HG03175 (cell line): ENCODE results near the gene LRRC49.

Experiments
- ATAC-seq: cut with Tn5 transposase; IDR thresholded peaks from one replicate; pipeline ENCODE4 v1.9.1; 2021; ENCODE audit warnings: mild to moderate bottlenecking, moderate library complexity; ENCODE audit not compliant: unreplicated experiment

Gene LRRC49

GRCh38 chr15:71049706-71050422, 157.2 kb downstream of the LRRC49 start:
- ATAC-seq: no peak

GRCh38 chr15:71050461-71050860, 157.8 kb downstream of the LRRC49 start:
- ATAC-seq: no peak

GRCh38 chr15:71051539-71051938, 158.9 kb downstream of the LRRC49 start:
- ATAC-seq: no peak

GRCh38 chr15:71052356-71052755, 159.7 kb downstream of the LRRC49 start:
- ATAC-seq: no peak

GRCh38 chr15:71054286-71054952, 161.8 kb downstream of the LRRC49 start:
- ATAC-seq: no peak

- no peak for ATAC-seq
These were observed 162.8 kb downstream of the LRRC49 start for GRCh38 chr15:71055461-71055860.

GRCh38 chr15:71056111-71056510, 163.5 kb downstream of the LRRC49 start:
- ATAC-seq: no peak

- no peak for ATAC-seq
These were observed 164.5 kb downstream of the LRRC49 start for GRCh38 chr15:71057143-71057542.

- ATAC-seq: no peak
These were observed 165.0 kb downstream of the LRRC49 start for GRCh38 chr15:71057581-71057980.

GRCh38 chr15:71060983-71061382, 168.4 kb downstream of the LRRC49 start:
- ATAC-seq: no peak

GRCh38 chr15:71066983-71067382, 174.4 kb downstream of the LRRC49 start:
- ATAC-seq: no peak

GRCh38 chr15:71069693-71070092, 177.1 kb downstream of the LRRC49 start:
- ATAC-seq: no peak

GRCh38 chr15:71071529-71071928, 178.9 kb downstream of the LRRC49 start:
- ATAC-seq: no peak

GRCh38 chr15:71072423-71072822, 179.8 kb downstream of the LRRC49 start:
- no peak for ATAC-seq

- no peak for ATAC-seq
These were observed 186.0 kb downstream of the LRRC49 start for GRCh38 chr15:71078506-71079207.

GRCh38 chr15:71079208-71080044, 186.8 kb downstream of the LRRC49 start:
- no peak for ATAC-seq

- ATAC-seq: no peak
These were observed 187.5 kb downstream of the LRRC49 start for GRCh38 chr15:71080166-71080565.

GRCh38 chr15:71080705-71081104, 188.1 kb downstream of the LRRC49 start:
- no peak for ATAC-seq

- no peak for ATAC-seq
These were observed 190.2 kb downstream of the LRRC49 start for GRCh38 chr15:71082803-71083202.

GRCh38 chr15:71083349-71083748, 190.7 kb downstream of the LRRC49 start:
- ATAC-seq: no peak

GRCh38 chr15:71084264-71084663, 191.6 kb downstream of the LRRC49 start:
- no peak for ATAC-seq
